ENCODE measurements around the gene ELF2. TPM values are rescaled to one million over a fixed set of nuclear protein-coding genes. Genes with fewer than 3 reads are reported as not detected.
"Not testable (repeated sequence)": the region's sequence is repeated elsewhere in the genome, so short reads cannot be mapped to it uniquely, and the experiment has no call there.

The ELF2 gene
- total RNA-seq, 2 donors from 2014 or later: 80.6 to 111 TPM

GRCh38 chr4:139163806-139164206, 13.2 kb downstream of the ELF2 start:
- DNase-seq (ENCODE audit: low spot score) (no peak), ATAC-seq (ENCODE audit: insufficient number of reproducible peaks, low FRiP score, low read depth) (no peak)
- Histone ChIP-seq H3K9me3 (no peaks in the 10 kb centered on the region), H3K27me3 (replicated peaks; ENCODE audit: insufficient read depth) (no peaks in the 10 kb centered on the region), H3K27ac (no peak overlapping the region), H3K4me3 (no peak overlapping the region), H3K36me3 (no peaks in the 10 kb centered on the region), H3K4me1 (ENCODE audit: control insufficient read depth in 1 of 2, low read depth in 2 of 2) (peaks cover 34 to 64% of the 10 kb centered on the region in 2 donors)
- TF ChIP-seq CTCF (IDR thresholded peaks at IDR 0.05): no peak

GRCh38 chr4:139157977-139158376, 19.0 kb downstream of the ELF2 start:
- not testable (repeated sequence) for H3K36me3 ChIP-seq; ATAC-seq (ENCODE audit: insufficient number of reproducible peaks, low FRiP score, low read depth); DNase-seq (ENCODE audit: low spot score); H3K27ac ChIP-seq; H3K4me3 ChIP-seq; H3K9me3 ChIP-seq; H3K27me3 ChIP-seq (replicated peaks; ENCODE audit: insufficient read depth)
- H3K4me1 ChIP-seq (ENCODE audit: control insufficient read depth in 1 of 2, low read depth in 2 of 2): peaks cover 11 to 40% of the 10 kb centered on the region in 2 donors

- H3K27me3 ChIP-seq (replicated peaks; ENCODE audit: insufficient read depth): no peaks in the 10 kb centered on the region
- peaks cover 9 to 37% of the 10 kb centered on the region in 2 donors for H3K4me1 ChIP-seq (ENCODE audit: control insufficient read depth in 1 of 2, low read depth in 2 of 2)
- ATAC-seq (ENCODE audit: insufficient number of reproducible peaks, low FRiP score, low read depth): no peak
- no peak overlapping the region for H3K4me3 ChIP-seq
- H3K9me3 ChIP-seq: no peaks in the 10 kb centered on the region
- no peak for TF ChIP-seq CTCF (IDR thresholded peaks at IDR 0.05)
- no peak overlapping the region for H3K27ac ChIP-seq
- no peak for DNase-seq (ENCODE audit: low spot score)
- H3K36me3 ChIP-seq: no peaks in the 10 kb centered on the region
Measured at GRCh38 chr4:139154952-139155557, 22.0 kb downstream of the ELF2 start.

- H3K27ac ChIP-seq: no peak overlapping the region
- ATAC-seq (ENCODE audit: insufficient number of reproducible peaks, low FRiP score, low read depth) (no peak), DNase-seq (ENCODE audit: low spot score) (no peak)
- H3K9me3 ChIP-seq: no peaks in the 10 kb centered on the region
- no peaks in the 10 kb centered on the region for H3K27me3 ChIP-seq (replicated peaks; ENCODE audit: insufficient read depth)
- H3K4me1 ChIP-seq (ENCODE audit: control insufficient read depth in 1 of 2, low read depth in 2 of 2): peaks cover 9 to 32% of the 10 kb centered on the region in 2 donors
- no peaks in the 10 kb centered on the region for H3K36me3 ChIP-seq
- H3K4me3 ChIP-seq: no peak overlapping the region
- no peak for TF ChIP-seq CTCF (IDR thresholded peaks at IDR 0.05)
Measured at GRCh38 chr4:139154538-139154937, 22.5 kb downstream of the ELF2 start.

- no peak overlapping the region for H3K27ac ChIP-seq
- H3K27me3 ChIP-seq (replicated peaks; ENCODE audit: insufficient read depth): no peaks in the 10 kb centered on the region
- H3K9me3 ChIP-seq: no peaks in the 10 kb centered on the region
- H3K36me3 ChIP-seq: no peaks in the 10 kb centered on the region
- ATAC-seq (ENCODE audit: insufficient number of reproducible peaks, low FRiP score, low read depth): no peak
- H3K4me1 ChIP-seq (ENCODE audit: control insufficient read depth in 1 of 2, low read depth in 2 of 2): peaks cover 9 to 28% of the 10 kb centered on the region in 2 donors
- no peak for DNase-seq (ENCODE audit: low spot score)
- H3K4me3 ChIP-seq: no peak overlapping the region
- TF ChIP-seq CTCF (IDR thresholded peaks at IDR 0.05): no peak
Measured at GRCh38 chr4:139154134-139154421, 22.9 kb downstream of the ELF2 start.
